B cell (primary cell): Measurements from ENCODE around the gene TMEM114. TPM values are rescaled to one million over a fixed set of nuclear protein-coding genes. Genes with fewer than 3 reads are reported as not detected.

Experiments
- ATAC-seq: fragments of 200-7000 bp; cut with Tn5 transposase; one replicate; pipeline ENCODE4 v1.10.0; 2021; ENCODE audit warnings: low read depth, mild to moderate bottlenecking, moderate number of reproducible peaks, moderate library complexity
- CTCF ChIA-PET: fragments of 350-600 bp; sonication (Branson Sonifier 250); formaldehyde crosslinking; loops from one replicate; lab custom pipeline; 2021; ENCODE audit warnings: antibody characterized with exemption, inconsistent platforms; lab: Charles Lee
- POLR2A ChIA-PET: fragments of 350-600 bp; sonication (Branson Sonifier 250); formaldehyde crosslinking; loops from one replicate; lab custom pipeline; 2021; ENCODE audit warnings: antibody characterized with exemption; lab: Charles Lee
- DNase-seq: peaks from one replicate; pipeline ENCODE4 v3.0.0; 2013
- H2AFZ ChIP-seq: 2 replicates; pipeline ENCODE4 v1.6.1; 2012; ENCODE audit warnings: mild to moderate bottlenecking, low read depth, low read length; ENCODE audit not compliant: insufficient read depth, poor library complexity, severe bottlenecking
- H3K27ac ChIP-seq, 2 donors: 1 replicate in 1 of 2; 2 replicates in 1 of 2; pipeline ENCODE4 v1.5.1; 2012 to 2013; ENCODE audit warnings: low read length in 2 of 2, mild to moderate bottlenecking in 2 of 2, moderate library complexity in 1 of 2
- H3K27me3 ChIP-seq, 4 experiments: fragments of 200-600 bp in 1 of 4; sonication (generic) in 1 of 4; replicated peaks in 1 of 4; 1 replicate in 2 of 4; 2 replicates in 2 of 4; pipeline versions ENCODE4 v1.6.1 to v1.7.0; 2013 to 2016; ENCODE audit warnings: low read length in 3 of 4, mild to moderate bottlenecking in 2 of 4, mixed read lengths in 1 of 4, moderate library complexity in 1 of 4; ENCODE audit not compliant: insufficient read depth in 4 of 4, control insufficient read depth in 3 of 4; ENCODE audit errors: control extremely low read depth in 1 of 4
- H3K36me3 ChIP-seq, 2 experiments: replicated peaks in 1 of 2; 1 replicate in 1 of 2; 2 replicates in 1 of 2; pipeline versions ENCODE4 v1.6.1 to v1.7.1; 2013; ENCODE audit warnings: low read length in 1 of 2; ENCODE audit not compliant: insufficient read depth in 2 of 2, control insufficient read depth in 1 of 2; ENCODE audit errors: control extremely low read depth in 1 of 2, extremely low read depth in 1 of 2
- H3K4me1 ChIP-seq, 2 donors: fragments of 200-600 bp in 1 of 2; sonication (generic) in 1 of 2; 1 replicate in 1 of 2; 2 replicates in 1 of 2; pipeline versions ENCODE4 v1.5.1 to v1.6.1; 2013 to 2017; ENCODE audit warnings: low read length in 2 of 2; ENCODE audit not compliant: control insufficient read depth in 2 of 2, insufficient read depth in 2 of 2
- H3K4me2 ChIP-seq: replicated peaks from 2 replicates; pipeline ENCODE3; 2012; ENCODE audit warnings: mild to moderate bottlenecking, low read depth, low read length; ENCODE audit not compliant: poor library complexity, severe bottlenecking
- H3K4me3 ChIP-seq, 5 experiments: fragments of 200-600 bp in 1 of 5; sonication (generic) in 1 of 5; 1 replicate in 3 of 5; 2 replicates in 2 of 5; pipeline versions ENCODE4 v1.5.1 to v1.7.0; 2011 to 2016; ENCODE audit warnings: low read length in 4 of 5, mild to moderate bottlenecking in 4 of 5, low read depth in 2 of 5, control low read depth in 1 of 5, moderate library complexity in 1 of 5; ENCODE audit not compliant: insufficient read depth in 1 of 5; ENCODE audit errors: control extremely low read depth in 1 of 5, extremely low read depth in 1 of 5
- H3K79me2 ChIP-seq: fragments of 200-600 bp; sonication (generic); one replicate; pipeline ENCODE4 v1.6.0; 2016; ENCODE audit warnings: low read length; ENCODE audit not compliant: control insufficient read depth, insufficient read depth
- H3K9ac ChIP-seq: fragments of 200-600 bp; sonication (generic); 2 replicates; pipeline ENCODE4 v1.6.1; 2017; ENCODE audit warnings: mild to moderate bottlenecking, low read length, moderate library complexity
- H3K9me3 ChIP-seq, 3 donors: one replicate each; pipeline versions ENCODE4 v1.6.1 to v1.7.1; 2013; ENCODE audit warnings: low read length in 2 of 3; ENCODE audit not compliant: control insufficient read depth in 2 of 3, insufficient read depth in 1 of 3; ENCODE audit errors: control extremely low read depth in 1 of 3
- H4K20me1 ChIP-seq: 2 replicates; pipeline ENCODE4 v1.6.0; 2012; ENCODE audit warnings: mild to moderate bottlenecking, low read length; ENCODE audit not compliant: insufficient read depth, control insufficient read depth, poor library complexity, severe bottlenecking
- H3K27ac Mint-ChIP-seq: one replicate; pipeline ENCODE4 v1.8.0; 2021; ENCODE audit warnings: mixed read lengths
- H3K27me3 Mint-ChIP-seq: one replicate; pipeline ENCODE4 v1.8.0; 2021; ENCODE audit warnings: mixed read lengths
- H3K4me1 Mint-ChIP-seq: one replicate; pipeline ENCODE4 v1.8.0; 2021; ENCODE audit warnings: mixed read lengths
- H3K4me3 Mint-ChIP-seq: one replicate; pipeline ENCODE4 v1.8.0; 2021; ENCODE audit warnings: mixed read lengths
- H3K9me3 Mint-ChIP-seq: one replicate; pipeline ENCODE4 v1.8.0; 2022; ENCODE audit warnings: mixed read lengths; ENCODE audit not compliant: insufficient read depth
- CTCF ChIP-seq: fragments of 200-600 bp; IDR thresholded peaks from one replicate; pipeline ENCODE4 v1.8.0; 2022; ENCODE audit warnings: antibody characterized with exemption, mild to moderate bottlenecking
- EZH2 ChIP-seq: IDR thresholded peaks from 2 replicates; pipeline ENCODE4 v1.6.1; 2012; ENCODE audit warnings: borderline replicate concordance, low read depth, mild to moderate bottlenecking, moderate library complexity, low read length; ENCODE audit not compliant: insufficient read depth, poor library complexity, severe bottlenecking
- WGBS: methylation state at CpG from one replicate; pipeline ENCODE4 v1.1.5; 2013; ENCODE audit warnings: missing lambda C conversion rate; ENCODE audit not compliant: insufficient coverage; 5-methylcytosine and 5-hydroxymethylcytosine counted together
- intact Hi-C: fragments of 100-400 bp; cut with micrococcal nuclease; formaldehyde crosslinking; loops from one replicate; pipeline ENCODE4 v1.10.0; 2022
- polyA plus RNA-seq: library from polyadenylated mRNA; depleted of rRNA; stranded (reverse); fragments of >200 nt; gene quantifications from 2 replicates; pipeline ENCODE4 v1.2.3, GENCODE V29; 2012
- total RNA-seq, 2 donors: library from RNA; stranded (reverse); fragments of 120-200 nt in 1 of 2; gene quantifications; 1 replicate in 1 of 2; 2 replicates in 1 of 2; pipeline versions ENCODE4 v1.2.3 to v1.2.4, GENCODE V29; 2013 to 2022

The TMEM114 gene
- total and polyA plus RNA-seq, 2 donors (not counting 1 experiment from before 2014, with no cell fraction given): not detected

DNA sequence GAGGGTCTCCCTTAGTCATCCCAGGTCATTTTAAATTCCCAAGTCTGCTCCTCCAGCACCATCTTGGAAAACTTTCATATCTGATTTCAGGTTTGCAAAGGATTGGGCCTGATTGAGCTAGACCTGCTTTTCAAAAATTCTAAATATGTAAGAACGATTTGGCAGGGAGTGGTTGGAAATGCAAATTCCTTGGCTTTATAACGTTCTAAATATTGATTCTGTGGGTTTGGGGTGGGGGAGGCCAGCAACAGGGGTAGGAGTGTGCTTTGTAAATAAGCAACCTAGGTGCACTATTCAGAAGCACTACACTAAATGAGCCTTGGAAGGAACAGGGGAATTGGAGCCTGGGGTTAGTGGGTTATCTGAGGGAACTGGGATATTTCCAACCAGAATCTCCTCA lies 47.9 kb downstream of the TMEM114 start:
- no peaks in the 10 kb centered on the region for H3K4me1 ChIP-seq
- H3K27me3 Mint-ChIP-seq: peaks cover 26% of the 10 kb centered on the region
- H3K79me2 ChIP-seq: no peaks in the 10 kb centered on the region
- no peaks in the 10 kb centered on the region for H4K20me1 ChIP-seq
- H3K4me3 Mint-ChIP-seq: no peak overlapping the region
- H3K27ac Mint-ChIP-seq: no peak overlapping the region
- H3K4me2 ChIP-seq: no peak overlapping the region
- H3K27ac ChIP-seq: no peak overlapping the region
- H3K36me3 ChIP-seq: no peaks in the 10 kb centered on the region
- no peak overlapping the region for H2AFZ ChIP-seq
- TF ChIP-seq CTCF (no peak), EZH2 (no peak)
- H3K9ac ChIP-seq: no peak overlapping the region
- POLR2A ChIA-PET: no interaction called here
- no peaks in the 10 kb centered on the region for H3K9me3 Mint-ChIP-seq
- no peak overlapping the region for H3K4me3 ChIP-seq
- CTCF ChIA-PET: no interaction called here
- H3K9me3 ChIP-seq: no peaks in the 10 kb centered on the region
- 41% methylated on average over 2 of the region's 2 CpGs for WGBS
- H3K4me1 Mint-ChIP-seq: no peaks in the 10 kb centered on the region
- no peak for ATAC-seq
- peaks cover 0 to 4% (median 0%) of the 10 kb centered on the region in 4 experiments for H3K27me3 ChIP-seq
- intact Hi-C loops: no loop called here
- no peak for DNase-seq

GRCh38 chr16:8541868-8542267 lies 48.4 kb downstream of the TMEM114 start:
- no peak for ATAC-seq
- no peak overlapping the region for H3K27ac Mint-ChIP-seq
- Histone ChIP-seq H3K4me3 (no peak overlapping the region), H3K9ac (no peak overlapping the region), H2AFZ (no peak overlapping the region), H3K9me3 (no peaks in the 10 kb centered on the region), H3K79me2 (no peaks in the 10 kb centered on the region), H4K20me1 (no peaks in the 10 kb centered on the region), H3K27me3 (peaks cover 0 to 4% (median 0%) of the 10 kb centered on the region in 4 experiments), H3K4me2 (no peak overlapping the region), H3K4me1 (no peaks in the 10 kb centered on the region), H3K36me3 (no peaks in the 10 kb centered on the region), H3K27ac (no peak overlapping the region)
- no CpG with 5 or more reads among the region's 4 CpGs for WGBS
- POLR2A ChIA-PET: no interaction called here
- no peak for TF ChIP-seq CTCF
- no peak for TF ChIP-seq EZH2
- H3K4me3 Mint-ChIP-seq: no peak overlapping the region
- H3K9me3 Mint-ChIP-seq: no peaks in the 10 kb centered on the region
- intact Hi-C loops: no loop called here
- H3K27me3 Mint-ChIP-seq: peaks cover 24% of the 10 kb centered on the region
- CTCF ChIA-PET: no interaction called here
- no peak for DNase-seq
- H3K4me1 Mint-ChIP-seq: no peaks in the 10 kb centered on the region
